ENCODE results near the gene P2RX5.
A peak's percentile ranks its signal among the peaks of the same experiment; 100 is the strongest.
"Not testable (repeated sequence)": the region's sequence is repeated elsewhere in the genome, so short reads cannot be mapped to it uniquely, and the experiment has no call there.

Gene P2RX5

GRCh38 chr17:3695723-3696411, at the start of gene P2RX5:
P2RX5 (minus strand) TSS chr17:3696155; CDS start chr17:3696005, 150 bp downstream.
- peak in 1 of 14 donors; percentile 12 for DNase-seq

DNA sequence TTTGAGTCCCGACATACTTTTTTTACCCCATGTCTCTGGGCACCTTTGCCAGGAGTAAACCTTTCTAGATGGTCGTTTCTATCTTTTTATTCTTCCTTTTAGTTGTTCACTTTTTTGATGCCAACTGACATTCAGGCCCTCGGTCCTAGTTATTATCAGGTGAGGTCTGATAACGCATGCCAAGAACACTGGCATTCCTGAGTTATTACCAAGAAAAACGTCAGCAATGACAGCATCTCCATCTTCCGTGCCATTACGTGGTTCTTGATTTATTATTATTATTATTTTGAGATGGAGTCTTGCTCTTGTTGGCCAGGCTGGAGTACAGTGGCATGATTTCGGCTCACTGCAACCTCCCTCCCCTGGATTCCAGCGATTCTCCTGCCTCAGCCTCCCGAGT, 49.1 kb upstream of the P2RX5 start:
- DNase-seq: no peak

- no peak for DNase-seq
Observed at GRCh38 chr17:3744014-3744413, 48.1 kb upstream of the P2RX5 start.

- peak in 2 of 14 donors; percentile 5 to 11 for DNase-seq
Observed at GRCh38 chr17:3740611-3741073, 44.7 kb upstream of the P2RX5 start.

- DNase-seq: no peak
Observed at GRCh38 chr17:3739422-3740124, 43.6 kb upstream of the P2RX5 start.

DNA sequence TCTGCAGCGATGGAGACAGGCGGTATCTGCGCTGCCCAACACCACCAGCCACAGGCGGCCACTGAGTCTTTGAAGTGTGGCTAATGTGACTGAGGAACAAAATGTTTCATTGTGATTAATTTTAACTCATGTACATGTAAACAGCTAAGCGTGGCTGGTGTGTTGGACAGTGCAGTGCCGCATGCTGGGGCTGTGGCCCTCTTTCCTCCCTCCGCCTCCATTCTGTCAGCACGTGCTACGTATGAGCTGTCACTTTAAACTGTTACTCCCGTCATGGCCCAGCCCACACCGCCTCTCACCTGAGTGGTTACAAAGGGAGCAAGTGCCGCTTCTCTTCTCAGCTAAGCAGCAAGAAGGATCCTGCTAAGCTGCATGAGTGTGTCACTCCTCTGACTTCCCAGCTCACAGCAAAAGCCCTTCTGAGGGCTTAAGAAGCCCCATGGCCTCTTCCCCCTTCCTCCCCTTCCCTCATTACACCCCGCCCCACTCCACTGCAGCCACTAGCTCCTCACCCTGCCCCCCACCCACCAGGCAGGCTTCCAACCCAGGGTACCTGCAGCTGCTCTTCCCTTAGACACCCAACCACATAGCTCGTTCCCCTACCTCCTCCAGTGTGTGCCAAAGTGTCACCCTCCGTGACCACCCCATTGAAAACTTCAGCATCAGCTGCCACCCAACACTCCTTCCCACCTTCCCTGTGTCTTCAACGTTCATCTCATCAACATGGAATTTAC, 42.8 kb upstream of the P2RX5 start:
- peak in 6 of 14 donors; percentile 7 to 73 (median 29) for DNase-seq

DNA sequence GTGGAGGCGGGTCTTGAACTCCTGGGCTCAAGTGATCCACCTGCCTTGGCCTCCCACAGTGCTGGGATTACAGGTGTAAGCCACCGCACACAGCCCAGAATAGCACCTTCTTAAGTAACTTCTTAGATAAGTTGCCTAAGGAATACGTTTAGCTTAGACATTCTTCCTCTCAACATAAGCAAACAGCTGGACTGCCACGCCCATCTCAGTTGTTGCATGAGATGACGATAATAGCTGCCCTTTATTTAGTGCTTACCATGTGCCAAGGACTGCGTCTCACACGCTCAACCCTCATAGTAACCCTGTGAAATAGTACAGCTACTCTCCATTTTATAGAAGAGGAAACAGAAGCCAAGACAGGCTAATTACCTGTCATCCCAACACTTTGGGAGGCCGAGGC, 39.6 kb upstream of the P2RX5 start:
- no peak for DNase-seq

GRCh38 chr17:3734911-3735276, 38.9 kb upstream of the P2RX5 start:
- DNase-seq: not testable (repeated sequence)

DNA sequence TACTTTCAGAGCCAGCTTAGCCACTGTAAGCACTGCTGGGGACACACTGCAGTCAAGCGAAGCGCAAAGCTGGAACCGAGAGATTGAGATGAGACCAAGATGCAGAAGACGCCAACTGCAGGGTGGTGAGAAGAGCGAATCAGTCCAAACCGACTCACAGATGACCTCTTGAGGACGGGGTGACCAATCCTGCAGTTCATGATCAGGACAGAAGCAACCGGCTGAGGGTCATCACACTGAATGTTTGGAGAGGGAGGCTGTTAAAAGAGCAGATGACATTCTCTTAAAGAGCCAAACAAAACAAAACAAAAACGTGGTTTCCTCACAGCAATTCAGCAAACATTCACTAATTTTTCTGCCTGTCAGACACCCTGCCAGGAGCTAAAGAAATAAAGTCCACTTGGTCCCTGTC, 36.3 kb upstream of the P2RX5 start:
- no peak for DNase-seq

DNA sequence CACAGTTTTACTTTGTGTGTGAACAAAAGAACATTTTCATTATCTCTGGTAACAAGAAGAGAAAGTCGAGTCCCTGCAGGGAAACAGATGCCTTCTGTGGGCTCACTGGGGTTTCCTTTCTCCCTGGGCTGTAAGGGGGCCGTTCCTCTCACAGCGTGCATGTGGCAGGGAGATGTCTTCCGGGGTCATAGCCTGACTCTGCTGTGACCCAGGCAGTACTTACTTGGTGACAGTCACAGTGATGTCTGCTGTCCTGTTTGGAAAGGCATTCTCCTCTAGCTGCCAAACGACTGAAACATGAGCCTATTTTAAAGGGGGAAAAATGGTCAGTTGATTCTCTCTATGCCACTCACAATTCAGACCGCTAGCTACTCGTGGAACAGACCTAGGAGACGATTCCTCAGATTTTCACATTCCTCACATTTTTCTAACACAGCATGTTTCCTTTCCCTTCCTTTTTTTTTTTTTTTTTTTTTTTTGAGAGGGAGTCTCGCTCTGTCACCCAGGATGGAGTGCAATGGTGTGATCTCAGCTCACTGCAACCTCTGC, 35.0 kb upstream of the P2RX5 start:
- no peak for DNase-seq

GRCh38 chr17:3729881-3730280, 33.9 kb upstream of the P2RX5 start:
- DNase-seq: no peak

DNA sequence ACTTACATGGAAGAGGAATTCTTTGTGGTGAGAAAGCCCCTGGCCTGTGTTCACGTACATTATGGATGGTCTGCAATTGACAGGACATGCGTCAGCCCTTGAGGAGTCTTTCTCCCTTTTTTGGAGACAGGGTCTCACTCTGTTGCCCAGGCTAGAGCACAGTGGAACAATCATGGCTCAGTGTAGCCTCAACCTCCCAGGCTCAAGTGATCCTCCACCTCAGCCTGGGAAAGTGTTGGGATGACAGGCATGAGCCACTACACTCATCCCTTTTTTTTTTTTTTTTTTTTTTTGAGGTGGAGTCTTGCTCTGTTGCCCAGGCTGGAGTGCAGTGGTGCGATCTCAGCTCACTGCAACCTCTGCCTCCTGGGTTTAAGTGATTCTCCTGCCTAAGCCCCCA, 32.1 kb upstream of the P2RX5 start:
- DNase-seq: not testable (repeated sequence)

GRCh38 chr17:3727041-3727440, 31.1 kb upstream of the P2RX5 start:
- DNase-seq: no peak

DNA sequence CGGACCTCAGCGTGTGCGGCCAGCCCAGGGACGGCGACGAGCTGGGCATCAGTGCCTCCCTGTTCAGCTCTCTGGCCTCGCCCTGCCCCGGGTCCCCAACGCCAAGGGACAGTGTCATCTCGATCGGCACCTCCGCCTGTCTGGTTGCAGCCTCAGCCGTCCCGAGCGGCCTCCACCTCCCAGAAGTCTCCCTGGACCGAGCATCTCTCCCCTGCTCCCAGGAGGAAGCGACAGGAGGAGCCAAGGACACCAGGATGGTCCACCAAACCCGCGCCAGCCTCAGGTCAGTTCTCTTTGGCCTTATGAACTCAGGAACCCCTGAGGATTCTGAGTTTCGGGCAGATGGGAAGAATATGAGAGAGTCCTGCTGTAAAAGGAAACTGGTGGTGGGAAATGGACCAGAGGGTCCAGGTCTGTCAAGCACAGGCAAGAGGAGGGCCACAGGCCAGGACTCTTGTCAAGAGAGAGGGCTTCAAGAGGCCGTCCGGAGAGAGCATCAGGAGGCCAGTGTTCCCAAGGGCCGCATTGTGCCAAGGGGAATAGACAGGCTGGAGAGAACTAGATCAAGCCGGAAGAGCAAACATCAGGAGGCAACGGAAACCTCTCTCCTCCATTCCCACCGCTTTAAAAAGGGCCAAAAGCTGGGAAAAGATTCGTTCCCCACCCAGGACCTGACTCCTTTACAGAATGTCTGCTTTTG, 28.6 kb upstream of the P2RX5 start:
- no peak for DNase-seq

- peak in 13 of 14 donors; percentile 27 to 89 (median 77) for DNase-seq
Observed at GRCh38 chr17:3723556-3724377, 27.8 kb upstream of the P2RX5 start, which contains the start of gene HASPIN. HASPIN (plus strand) TSS chr17:3723903; CDS start chr17:3723936, 33 bp downstream.

DNA sequence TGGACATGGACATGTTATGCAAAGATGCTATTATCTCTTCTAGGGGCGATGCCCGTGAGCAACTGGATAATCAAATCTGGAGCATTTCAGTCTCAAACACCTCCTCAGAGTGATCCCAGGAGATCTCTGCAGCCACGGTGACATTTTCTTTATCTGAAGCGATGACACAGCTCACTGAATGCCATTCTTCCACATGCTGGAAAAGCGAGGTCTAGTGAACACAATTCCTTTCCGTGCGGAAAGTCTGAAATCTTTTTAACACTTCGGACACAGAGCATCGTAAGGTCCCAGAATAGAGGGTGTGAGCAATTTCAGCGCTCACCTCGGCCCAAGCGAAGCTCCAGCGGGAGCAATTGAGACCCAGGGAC, 27.2 kb upstream of the P2RX5 start:
- no peak for DNase-seq

- DNase-seq: no peak
Observed at GRCh38 chr17:3722716-3723115, 26.8 kb upstream of the P2RX5 start.

DNA sequence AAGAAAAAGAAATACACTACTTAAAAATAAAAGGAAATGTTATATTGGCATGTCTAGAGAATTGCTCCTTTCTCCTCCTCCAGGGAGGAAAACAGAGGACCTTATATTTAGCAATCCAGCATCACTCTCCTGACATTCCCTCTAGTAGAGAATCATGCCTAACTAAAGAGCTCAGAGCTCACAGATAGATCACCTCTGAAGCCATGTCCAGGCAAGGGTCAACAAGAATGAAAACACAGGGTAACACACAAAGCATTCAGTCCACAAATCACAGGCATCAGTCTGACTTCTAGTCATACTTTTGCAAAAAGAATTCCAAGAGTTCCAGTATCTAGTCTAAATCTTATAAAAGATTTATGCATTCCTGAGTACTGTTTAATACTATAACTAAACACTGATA, 23.3 kb upstream of the P2RX5 start:
- no peak for DNase-seq

- no peak for DNase-seq
Observed at GRCh38 chr17:3718201-3718600, 22.2 kb upstream of the P2RX5 start.

DNA sequence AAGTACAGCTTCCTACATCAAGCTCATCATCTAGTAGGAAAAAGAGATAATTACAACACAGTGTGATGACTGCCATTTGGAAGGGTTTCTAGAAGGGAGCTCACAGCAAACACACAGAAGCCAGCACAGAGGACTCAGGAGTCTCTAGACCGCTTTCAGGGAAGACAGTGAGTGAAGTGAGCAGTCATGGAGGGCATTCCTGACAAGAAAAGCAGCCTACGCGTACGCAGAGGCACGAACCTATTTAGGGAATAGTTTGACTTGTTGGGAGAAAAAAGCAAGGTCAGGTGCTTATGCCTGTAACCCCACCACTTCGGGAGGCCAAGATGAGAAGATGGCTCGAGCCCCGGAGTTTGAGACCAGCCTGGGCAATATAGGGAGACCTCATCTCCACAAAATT, 19.3 kb upstream of the P2RX5 start:
- DNase-seq: no peak

DNA sequence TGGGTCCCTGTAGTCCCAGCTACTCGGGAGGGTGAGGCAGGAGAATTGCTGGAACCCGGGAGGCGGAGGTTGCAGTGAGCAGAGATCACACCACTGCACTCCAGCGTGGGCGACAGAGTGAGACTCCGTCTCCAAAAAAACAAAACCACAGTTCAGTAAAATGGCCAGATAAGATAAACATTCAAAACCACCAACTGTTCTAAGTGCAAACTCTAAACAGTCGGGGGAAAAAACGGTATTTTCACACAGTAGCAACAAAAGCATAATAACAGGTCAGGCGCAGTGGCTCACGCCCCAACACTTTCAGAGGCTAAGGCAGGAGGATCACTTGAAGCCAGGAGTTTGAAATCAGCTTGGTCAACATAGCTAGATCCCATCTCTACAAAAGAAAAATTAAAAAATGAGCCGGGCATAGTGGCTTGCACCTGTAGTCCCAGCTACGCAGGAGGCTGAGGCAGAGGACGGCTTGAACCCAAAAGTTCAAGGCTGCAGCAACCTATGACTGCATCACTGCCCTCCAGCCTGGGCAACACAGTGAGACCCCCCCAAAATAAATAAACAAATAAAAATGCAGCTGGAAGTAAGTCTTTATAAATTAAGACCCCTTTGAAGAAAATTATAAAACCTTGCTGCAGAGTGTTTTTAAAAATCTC, 17.0 kb upstream of the P2RX5 start:
- no peak for DNase-seq
